Smooth muscle cell (in vitro differentiated cells): ENCODE data around the gene RFNG. TPM values are rescaled to one million over a fixed set of nuclear protein-coding genes. Genes with fewer than 3 reads are reported as not detected.

Experiments used
- DNase-seq: peaks from one replicate; lab custom pipeline; 2025; ENCODE audit not compliant: unreplicated experiment; lab: John Stamatoyannopoulos, UW
- H2AFZ ChIP-seq: fragments of 200-600 bp; sonication (generic); 2 replicates; pipeline ENCODE4 v1.6.0; 2016; ENCODE audit warnings: antibody characterized with exemption, low read depth, mild to moderate bottlenecking
- H3F3A ChIP-seq: fragments of 200-600 bp; sonication (generic); 2 replicates; pipeline ENCODE4 v1.6.0; 2017; ENCODE audit warnings: antibody characterized with exemption, low read depth
- H3K27ac ChIP-seq: fragments of 200-600 bp; sonication (generic); 2 replicates; pipeline ENCODE4 v1.5.1; 2016; ENCODE audit warnings: low read depth, mild to moderate bottlenecking
- H3K27me3 ChIP-seq: fragments of 200-600 bp; sonication (generic); 2 replicates; pipeline ENCODE4 v1.6.1; 2016; ENCODE audit warnings: low read depth, mild to moderate bottlenecking
- H3K36me3 ChIP-seq: fragments of 200-600 bp; sonication (generic); 2 replicates; pipeline ENCODE4 v1.5.1; 2016; ENCODE audit warnings: low read depth
- H3K4me1 ChIP-seq: fragments of 200-600 bp; sonication (generic); 2 replicates; pipeline ENCODE4 v1.5.1; 2016; ENCODE audit warnings: low read depth
- H3K4me2 ChIP-seq: fragments of 200-600 bp; sonication (generic); 2 replicates; pipeline ENCODE4 v1.6.0; 2016; ENCODE audit warnings: mild to moderate bottlenecking
- H3K4me3 ChIP-seq: fragments of 200-600 bp; sonication (generic); 2 replicates; pipeline ENCODE4 v1.5.1; 2016; ENCODE audit warnings: mild to moderate bottlenecking
- H3K79me2 ChIP-seq: fragments of 200-600 bp; sonication (generic); 2 replicates; pipeline ENCODE4 v1.6.0; 2016; ENCODE audit warnings: low read depth, mild to moderate bottlenecking
- H3K9ac ChIP-seq: fragments of 200-600 bp; sonication (generic); 2 replicates; pipeline ENCODE4 v1.6.0; 2016; ENCODE audit warnings: low read depth
- H3K9me3 ChIP-seq: fragments of 200-600 bp; sonication (generic); replicated peaks from 2 replicates; pipeline ENCODE4 v1.5.1; 2016; ENCODE audit warnings: low read depth
- H4K20me1 ChIP-seq: fragments of 200-600 bp; sonication (generic); 2 replicates; pipeline ENCODE4 v1.6.0; 2016; ENCODE audit warnings: low read depth
- WGBS: methylation state at CpG from one replicate; pipeline ENCODE4 v1.1.7; 2016; ENCODE audit warnings: low lambda C conversion rate; 5-methylcytosine and 5-hydroxymethylcytosine counted together
- polyA plus RNA-seq: library from polyadenylated mRNA; unstranded; fragments of >200 nt; fragmentation: Nextera tagmentation; extraction: Ambion mirVana; gene quantifications from 2 replicates; pipeline ENCODE4 v1.2.1, GENCODE V29; 2016
- total RNA-seq: library from RNA; depleted of rRNA; stranded (reverse); fragments of >200 nt; gene quantifications from 2 replicates; pipeline ENCODE4 v1.2.3, GENCODE V29; 2014
- TF ChIP-seq, protein P1 (sequence below): fragments of 200-600 bp; sonication (generic); IDR thresholded peaks from 2 replicates; pipeline ENCODE4 v1.5.1; 2017; ENCODE audit warnings: borderline replicate concordance, mild to moderate bottlenecking, antibody characterized with exemption; ENCODE audit not compliant: insufficient read depth, poor library complexity, severe bottlenecking

RFNG gene
- total and polyA plus RNA-seq, 2 experiments from 2014 or later = 27.1 to 54.9 TPM

DNA sequence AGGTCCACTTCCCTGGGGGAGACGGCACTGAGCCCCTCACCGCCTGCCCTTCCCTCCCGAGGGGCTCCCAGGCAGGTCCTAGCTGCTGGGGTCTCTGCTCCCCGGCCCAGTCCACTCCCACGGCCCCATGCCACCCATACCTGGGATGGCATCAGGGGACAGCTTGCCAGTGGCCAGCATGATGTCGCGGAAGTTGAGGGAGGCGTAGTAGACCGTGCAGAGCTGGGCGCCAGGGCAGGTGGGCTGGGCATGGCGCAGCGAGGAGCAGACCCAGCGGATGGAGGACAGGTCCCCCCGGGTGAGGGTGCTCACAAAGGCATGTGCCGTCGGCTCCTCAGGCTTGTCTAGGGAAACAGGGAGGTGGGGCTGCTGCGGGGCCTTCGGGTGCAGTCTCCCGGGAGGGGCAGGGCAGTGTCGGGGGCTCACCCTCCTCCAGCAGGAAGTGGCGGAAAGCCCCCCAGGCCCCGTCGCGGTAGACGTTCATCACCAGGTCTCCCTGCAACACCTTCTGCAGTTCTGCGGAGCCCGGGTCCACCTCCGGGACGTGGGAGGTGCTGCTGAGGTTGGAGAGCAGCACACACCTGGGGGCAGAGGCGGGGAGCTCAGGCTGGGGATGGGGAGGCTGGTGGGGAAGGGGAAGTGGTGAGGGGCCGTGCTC is 32.9 kb upstream of the RFNG start:
- Histone ChIP-seq H3F3A (no peaks in the 10 kb centered on the region), H3K27me3 (no peaks in the 10 kb centered on the region), H3K4me3 (no peak overlapping the region), H3K9ac (no peak overlapping the region), H3K4me1 (no peaks in the 10 kb centered on the region), H2AFZ (no peak overlapping the region), H4K20me1 (peaks cover 68% of the 10 kb centered on the region), H3K4me2 (no peak overlapping the region), H3K79me2 (no peaks in the 10 kb centered on the region), H3K27ac (no peak overlapping the region), H3K9me3 (no peaks in the 10 kb centered on the region), H3K36me3 (no peaks in the 10 kb centered on the region)
- 98% methylated on average over 24 of the region's 31 CpGs for WGBS
- no peak for DNase-seq
- TF ChIP-seq, protein P1, sequence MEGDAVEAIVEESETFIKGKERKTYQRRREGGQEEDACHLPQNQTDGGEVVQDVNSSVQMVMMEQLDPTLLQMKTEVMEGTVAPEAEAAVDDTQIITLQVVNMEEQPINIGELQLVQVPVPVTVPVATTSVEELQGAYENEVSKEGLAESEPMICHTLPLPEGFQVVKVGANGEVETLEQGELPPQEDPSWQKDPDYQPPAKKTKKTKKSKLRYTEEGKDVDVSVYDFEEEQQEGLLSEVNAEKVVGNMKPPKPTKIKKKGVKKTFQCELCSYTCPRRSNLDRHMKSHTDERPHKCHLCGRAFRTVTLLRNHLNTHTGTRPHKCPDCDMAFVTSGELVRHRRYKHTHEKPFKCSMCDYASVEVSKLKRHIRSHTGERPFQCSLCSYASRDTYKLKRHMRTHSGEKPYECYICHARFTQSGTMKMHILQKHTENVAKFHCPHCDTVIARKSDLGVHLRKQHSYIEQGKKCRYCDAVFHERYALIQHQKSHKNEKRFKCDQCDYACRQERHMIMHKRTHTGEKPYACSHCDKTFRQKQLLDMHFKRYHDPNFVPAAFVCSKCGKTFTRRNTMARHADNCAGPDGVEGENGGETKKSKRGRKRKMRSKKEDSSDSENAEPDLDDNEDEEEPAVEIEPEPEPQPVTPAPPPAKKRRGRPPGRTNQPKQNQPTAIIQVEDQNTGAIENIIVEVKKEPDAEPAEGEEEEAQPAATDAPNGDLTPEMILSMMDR = no peak

DNA sequence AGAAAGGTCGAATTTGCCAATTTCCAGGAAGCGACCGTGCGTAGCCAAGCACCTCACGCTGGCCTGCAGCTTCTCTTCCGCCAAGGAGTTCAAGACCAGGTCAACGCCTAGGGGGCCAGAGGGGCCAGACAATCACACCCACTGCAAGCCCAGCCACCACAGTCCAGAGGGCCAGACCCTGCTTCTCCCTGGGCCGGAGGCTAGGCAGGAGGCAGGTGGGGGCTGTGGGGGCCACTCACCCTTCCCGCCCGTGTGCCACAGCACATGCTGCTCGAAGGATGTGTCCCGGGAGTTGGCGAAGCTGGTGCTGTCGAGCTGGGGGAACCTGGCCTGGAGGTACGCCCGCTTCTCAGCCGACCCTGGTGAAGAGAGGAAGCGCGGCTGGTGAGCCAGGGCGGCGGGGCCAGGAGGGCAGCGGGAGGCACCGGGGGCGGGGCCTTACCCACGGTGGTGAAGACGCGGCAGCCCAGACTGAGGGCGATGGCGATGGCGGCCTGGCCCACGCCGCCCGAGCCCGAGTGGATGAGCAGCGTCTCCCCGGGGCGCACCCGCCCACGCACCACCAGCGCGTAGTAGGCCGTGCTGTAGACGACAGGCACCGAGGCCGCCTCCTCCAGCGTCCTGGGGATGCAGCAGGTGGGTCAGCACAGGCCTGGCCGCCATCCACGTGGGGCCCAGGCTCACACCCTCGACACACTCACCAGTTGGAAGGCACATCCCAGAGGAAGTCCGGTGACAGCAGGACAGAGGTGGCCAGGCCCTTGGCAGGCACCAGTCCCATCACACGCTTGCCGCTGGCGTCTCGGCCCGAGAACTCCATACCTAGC is 32.1 kb upstream of the RFNG start:
- H3K4me2 ChIP-seq = no peak overlapping the region
- TF ChIP-seq, protein P1 = no peak
- no peak for DNase-seq
- no peaks in the 10 kb centered on the region for H3F3A ChIP-seq
- no peaks in the 10 kb centered on the region for H3K79me2 ChIP-seq
- peaks cover 61% of the 10 kb centered on the region for H4K20me1 ChIP-seq
- no peak overlapping the region for H3K27ac ChIP-seq
- no peaks in the 10 kb centered on the region for H3K27me3 ChIP-seq
- H3K9me3 ChIP-seq = no peaks in the 10 kb centered on the region
- H3K4me1 ChIP-seq = no peaks in the 10 kb centered on the region
- WGBS = over 99% methylated on average over 31 of the region's 55 CpGs
- H3K4me3 ChIP-seq = no peak overlapping the region
- H3K9ac ChIP-seq = no peak overlapping the region
- no peaks in the 10 kb centered on the region for H3K36me3 ChIP-seq
- no peak overlapping the region for H2AFZ ChIP-seq

DNA sequence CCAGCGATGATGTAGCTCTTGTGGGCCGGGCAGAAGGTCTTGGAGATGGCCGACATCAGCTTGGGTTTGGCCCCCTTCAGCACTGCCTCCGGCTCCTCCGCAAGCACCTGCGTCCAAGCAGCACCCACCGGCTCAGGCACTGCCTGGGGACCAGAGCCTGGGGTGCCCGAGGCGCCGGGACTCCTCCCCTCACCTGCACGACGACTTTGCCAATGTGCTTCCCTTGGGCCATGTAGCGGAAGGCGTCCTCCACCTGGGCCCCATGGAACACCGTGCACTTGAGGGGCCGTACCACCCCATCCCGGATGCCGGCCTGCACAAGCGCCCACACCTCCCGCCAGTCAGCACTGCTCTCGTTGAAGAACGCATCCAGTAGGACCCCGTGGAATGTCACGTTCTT is 31.4 kb upstream of the RFNG start:
- no peak overlapping the region for H3K9ac ChIP-seq
- peaks cover 55% of the 10 kb centered on the region for H4K20me1 ChIP-seq
- H3K27me3 ChIP-seq = no peaks in the 10 kb centered on the region
- WGBS = 97% methylated on average over 24 of the region's 24 CpGs
- no peak overlapping the region for H3K27ac ChIP-seq
- no peak overlapping the region for H3K4me3 ChIP-seq
- no peak overlapping the region for H3K4me2 ChIP-seq
- H3F3A ChIP-seq = no peaks in the 10 kb centered on the region
- no peaks in the 10 kb centered on the region for H3K4me1 ChIP-seq
- no peak for DNase-seq
- TF ChIP-seq, protein P1 = no peak
- no peaks in the 10 kb centered on the region for H3K36me3 ChIP-seq
- H3K79me2 ChIP-seq = no peaks in the 10 kb centered on the region
- H3K9me3 ChIP-seq = no peaks in the 10 kb centered on the region
- no peak overlapping the region for H2AFZ ChIP-seq
